SHP77 treated with DMSO at 0.1 percent for 48 hours (cell line): ENCODE results near the gene TTC9.

ENCODE experiments used
- DNase-seq: peaks from one replicate; lab custom pipeline; 2025; lab: John Stamatoyannopoulos, UW

TTC9 gene

GRCh38 chr14:70645892-70646291, 4.2 kb downstream of the TTC9 start:
- DNase-seq = no peak

GRCh38 chr14:70646705-70647104, 5.0 kb downstream of the TTC9 start:
- DNase-seq = no peak

- DNase-seq = no peak
Measured at GRCh38 chr14:70648346-70648745, 6.6 kb downstream of the TTC9 start.

- no peak for DNase-seq
Measured at GRCh38 chr14:70649803-70650202, 8.1 kb downstream of the TTC9 start.

- DNase-seq = no peak
Measured at GRCh38 chr14:70651522-70651921, 9.8 kb downstream of the TTC9 start.

- no peak for DNase-seq
Measured at GRCh38 chr14:70652871-70653270, 11.2 kb downstream of the TTC9 start.

- DNase-seq = no peak
Measured at GRCh38 chr14:70653662-70654061, 11.9 kb downstream of the TTC9 start.

GRCh38 chr14:70654632-70655031, 12.9 kb downstream of the TTC9 start:
- DNase-seq = no peak

- DNase-seq = no peak
Measured at GRCh38 chr14:70655110-70655826, 13.6 kb downstream of the TTC9 start.

- DNase-seq = no peak
Measured at GRCh38 chr14:70658899-70659298, 17.2 kb downstream of the TTC9 start.

GRCh38 chr14:70660967-70661893, 19.5 kb downstream of the TTC9 start:
- no peak for DNase-seq

- DNase-seq = no peak
Measured at GRCh38 chr14:70662080-70662479, 20.4 kb downstream of the TTC9 start.

- no peak for DNase-seq
Measured at GRCh38 chr14:70662816-70663215, 21.1 kb downstream of the TTC9 start.

GRCh38 chr14:70663707-70664179, 22.0 kb downstream of the TTC9 start:
- no peak for DNase-seq

- no peak for DNase-seq
Measured at GRCh38 chr14:70664698-70665447, 23.2 kb downstream of the TTC9 start.

- no peak for DNase-seq
Measured at GRCh38 chr14:70665448-70666360, 24.0 kb downstream of the TTC9 start.

GRCh38 chr14:70666361-70666686, 24.6 kb downstream of the TTC9 start:
- DNase-seq = no peak

GRCh38 chr14:70670992-70671651, 29.4 kb downstream of the TTC9 start:
- no peak for DNase-seq

GRCh38 chr14:70671652-70672644, 30.2 kb downstream of the TTC9 start:
- no peak for DNase-seq

- no peak for DNase-seq
Measured at GRCh38 chr14:70677341-70677740, 35.6 kb downstream of the TTC9 start.
